Heart right ventricle (tissue), 16 donors: Measurements from ENCODE around the gene CHRM2. TPM values are rescaled to one million over a fixed set of nuclear protein-coding genes. Genes with fewer than 3 reads are reported as not detected.
A peak's percentile ranks its signal among the peaks of the same experiment; 100 is the strongest.

Experiments
- ATAC-seq, 8 donors: fragments of 200-7000 bp; cut with Tn5 transposase; one replicate each; pipeline ENCODE4 v1.9.1; 2020; ENCODE audit warnings: mild to moderate bottlenecking in 8 of 8, moderate library complexity in 8 of 8, moderate number of reproducible peaks in 1 of 8
- DNase-seq, 2 donors: peaks; one replicate each; pipeline ENCODE4 v3.0.0-alpha.2; 2020
- H3K27ac ChIP-seq, 10 donors: fragments of 200-600 bp; sonication (generic) in 2 of 10; one replicate each; pipeline versions ENCODE4 v1.5.0 to v1.8.0; 2020 to 2022; ENCODE audit warnings: mild to moderate bottlenecking in 3 of 10
- H3K27me3 ChIP-seq, 7 donors: fragments of 200-600 bp; one replicate each; pipeline ENCODE4 v1.8.0; 2021 to 2022; ENCODE audit warnings: mild to moderate bottlenecking in 2 of 7
- H3K36me3 ChIP-seq, 9 donors: fragments of 200-600 bp; sonication (generic) in 1 of 9; one replicate each; pipeline versions ENCODE4 v1.5.0 to v1.8.0; 2020 to 2022; ENCODE audit warnings: mild to moderate bottlenecking in 2 of 9
- H3K4me1 ChIP-seq, 9 donors: fragments of 200-600 bp; sonication (generic) in 1 of 9; one replicate each; pipeline versions ENCODE4 v1.5.0 to v1.8.0; 2020 to 2022; ENCODE audit warnings: mild to moderate bottlenecking in 4 of 9
- H3K4me3 ChIP-seq, 10 donors: fragments of 200-600 bp; sonication (generic) in 2 of 10; one replicate each; pipeline versions ENCODE4 v1.5.0 to v1.8.0; 2020 to 2022; ENCODE audit warnings: mild to moderate bottlenecking in 7 of 10, moderate library complexity in 2 of 10
- H3K9me3 ChIP-seq, 11 donors: fragments of 200-600 bp in 10 of 11; sonication (generic) in 2 of 11; one replicate each; pipeline versions ENCODE4 v1.5.0 to v1.8.0; 2013 to 2022; ENCODE audit warnings: mild to moderate bottlenecking in 2 of 11, control low read depth in 1 of 11, moderate library complexity in 1 of 11
- CTCF ChIP-seq, 9 donors: fragments of 200-600 bp; sonication (generic) in 2 of 9; IDR thresholded peaks; one replicate each; pipeline versions ENCODE4 v1.5.0 to v1.8.0; 2021 to 2022; ENCODE audit warnings: antibody characterized with exemption in 9 of 9, mild to moderate bottlenecking in 5 of 9, moderate library complexity in 1 of 9
- WGBS, 2 donors: extraction: QIAGEN DNeasy Blood & Tissue Kit; methylation state at CpG; one replicate each; pipeline ENCODE4 v1.1.7; 2013; ENCODE audit warnings: inconsistent platforms in 1 of 2; 5-methylcytosine and 5-hydroxymethylcytosine counted together
- intact Hi-C, 10 donors: fragments of 100-400 bp; cut with DNase I; formaldehyde crosslinking; loops; one replicate each; pipeline versions ENCODE4 v1.11.1 to v1.14.2; 2022
- polyA plus RNA-seq, 2 donors: library from polyadenylated mRNA; stranded (reverse); fragments of 200-250 nt; gene quantifications; one replicate each; pipeline ENCODE4 v1.2.3, GENCODE V29; 2013
- total RNA-seq, 10 donors: library from RNA; stranded (reverse); fragmentation: NEBNext Ultra II Directional in 3 of 10; extraction: Animal tissue kit (Norgen Biotek cat#: 25700) in 3 of 10; gene quantifications; one replicate each; pipeline versions ENCODE4 v1.2.1 to v1.2.4, GENCODE V29; 2021 to 2023
- donor health status: Arrhythmogenic right ventricular cardiomyopathy.
- donor health status: ischemic (EF 13 %, LVEDD 7.1; RV severe dilation, severe dysfunction).
- donor health status: healthy with polysubstance abuse.
- donor health status: DM: no; HTN: yes; CAD: no.
- donor health status: DM: no; HTN: no; CAD: no.
- donor health status: ischemic (EF 25% LVEDD 6.9; RV normal size, moderate dysfunction).
- donor health status: ischemic (EF 25% LVEDD 5.7; RV mildly dilated, moderate dysfunction).
- donor health status: healthy.
- donor health status: DM: yes; HTN: yes; CAD: no.
- donor health status: Ischemic cardiomyopathy.
- donor health status: ischemic (EF 35%, LVEDD 5.7; RV mildly dilated, moderate dysfunction).
- donor health status: nonischemic (EF 11% LVEDD 7.7; RV severe dilation, severe dysfunction).
- donor health status: DM: yes; HTN: yes; CAD: no.
- donor health status: PGD.
- donor health status: ischemic (EF 29% LVEDD 5.4; RV normal size, mild dysfunction).
- donor health status: nonischemic (EF 23%, LVEDD 6.1; RV moderate dilation, normal function).

Gene CHRM2
- total and polyA plus RNA-seq, 12 donors = 11.7 to 108 (median 69.7) TPM

- Histone ChIP-seq H3K36me3 (no peaks in the 10 kb centered on the region), H3K27me3 (peaks cover 0 to 41% (median 26%) of the 10 kb centered on the region in 7 donors), H3K9me3 (no peaks in the 10 kb centered on the region), H3K4me1 (peaks cover 0 to 46% (median 5%) of the 10 kb centered on the region in 9 donors), H3K27ac (peak overlapping the region; percentile 29 to 92 (median 82)), H3K4me3 (peak overlapping the region; percentile 29 to 67 (median 57))
- intact Hi-C loops = loop anchor here in 3 of 10 donors (10.0 kb wide), 1 partner anchor 214 kb away; no protein-coding TSS in a partner anchor
- TF ChIP-seq CTCF (IDR thresholded peaks at IDR 0.05) = no peak
- DNase-seq (peak in 1 of 2 donors; percentile 42), ATAC-seq (peak; percentile 31 to 70 (median 43))
- 0% methylated on average over 41 of the region's 41 CpGs for WGBS, 2 donors
Observed at GRCh38 chr7:136870866-136871487, 2.5 kb downstream of the CHRM2 start.

- Histone ChIP-seq H3K4me3 (no peak overlapping the region), H3K27ac (peak overlapping the region in 2 of 10 donors; percentile 85 to 92), H3K9me3 (no peaks in the 10 kb centered on the region), H3K36me3 (no peaks in the 10 kb centered on the region), H3K4me1 (peaks cover 0 to 64% (median 8%) of the 10 kb centered on the region in 9 donors), H3K27me3 (peaks cover 0 to 29% (median 18%) of the 10 kb centered on the region in 7 donors)
- intact Hi-C loops = loop anchor here in 4 of 10 donors (5.0 to 10.0 kb wide), 2 partner anchors 208 to 210 kb away; no protein-coding TSS in a partner anchor
- whole genome bisulfite sequencing, 2 donors = 41 to 56% methylated on average over 2 of the region's 2 CpGs
- TF ChIP-seq CTCF (IDR thresholded peaks at IDR 0.05) = peak in 8 of 9 donors; percentile 8 to 48 (median 28)
- ATAC-seq = no peak
- DNase-seq = no peak
Observed at GRCh38 chr7:136874393-136875032, 6.1 kb downstream of the CHRM2 start.

GRCh38 chr7:136877509-136877908 lies 9.1 kb downstream of the CHRM2 start:
- TF ChIP-seq CTCF (IDR thresholded peaks at IDR 0.05) = no peak
- intact Hi-C loops = loop anchor here in 4 of 10 donors (5.0 to 10.0 kb wide), 2 partner anchors 205 to 207 kb away; no protein-coding TSS in a partner anchor

GRCh38 chr7:136877990-136878389 lies 9.5 kb downstream of the CHRM2 start:
- DNase-seq (no peak), ATAC-seq (no peak)
- Histone ChIP-seq H3K27ac (peak overlapping the region in 8 of 10 donors; percentile 15 to 66 (median 38)), H3K36me3 (no peaks in the 10 kb centered on the region), H3K4me3 (no peak overlapping the region), H3K9me3 (no peaks in the 10 kb centered on the region), H3K27me3 (no peaks in the 10 kb centered on the region), H3K4me1 (peaks cover 0 to 39% (median 3%) of the 10 kb centered on the region in 9 donors)
- intact Hi-C loops = loop anchor here in 4 of 10 donors (5.0 to 10.0 kb wide), 2 partner anchors 204 to 207 kb away; no protein-coding TSS in a partner anchor
- WGBS, 2 donors = 42 to 48% methylated on average over 2 of the region's 2 CpGs
- no peak for TF ChIP-seq CTCF (IDR thresholded peaks at IDR 0.05)

More at GRCh38 chr7:136877509-136877908, 9.1 kb downstream of the CHRM2 start:
- no peak for ATAC-seq
- no peak for DNase-seq
- H3K27me3 ChIP-seq = peaks cover 0 to 1% (median 0%) of the 10 kb centered on the region in 7 donors
- H3K4me1 ChIP-seq = peaks cover 0 to 39% (median 3%) of the 10 kb centered on the region in 9 donors
- 87 to 90% methylated on average over 1 of the region's 1 CpG for WGBS, 2 donors
- H3K36me3 ChIP-seq = no peaks in the 10 kb centered on the region
- peak overlapping the region in 8 of 10 donors; percentile 15 to 66 (median 38) for H3K27ac ChIP-seq
- H3K9me3 ChIP-seq = no peaks in the 10 kb centered on the region
- H3K4me3 ChIP-seq = no peak overlapping the region
